Heart left ventricle (tissue), 16 donors: Measurements from ENCODE around the gene PHACTR1. TPM values are rescaled to one million over a fixed set of nuclear protein-coding genes. Genes with fewer than 3 reads are reported as not detected.
"Not testable (repeated sequence)": the region's sequence is repeated elsewhere in the genome, so short reads cannot be mapped to it uniquely, and the experiment has no call there.

Experiments
- ATAC-seq, 4 donors: fragments of 200-7000 bp; cut with Tn5 transposase; one replicate each; pipeline ENCODE4 v1.9.1; 2020 to 2022; ENCODE audit warnings: moderate library complexity in 4 of 4, mild to moderate bottlenecking in 3 of 4, moderate number of reproducible peaks in 1 of 4
- DNase-seq, 5 donors: peaks; one replicate each; pipeline ENCODE4 v3.0.0-alpha.2; 2020
- H3K27ac ChIP-seq, 12 donors: fragments of 200-600 bp; sonication (generic) in 4 of 12; one replicate each; pipeline versions ENCODE4 v1.5.0 to v1.8.0; 2016 to 2022; ENCODE audit warnings: mild to moderate bottlenecking in 2 of 12
- H3K27me3 ChIP-seq, 9 donors: fragments of 200-600 bp; sonication (generic) in 2 of 9; one replicate each; pipeline versions ENCODE4 v1.5.1 to v1.8.0; 2016 to 2022; ENCODE audit warnings: mild to moderate bottlenecking in 3 of 9
- H3K36me3 ChIP-seq, 9 donors: fragments of 200-600 bp; sonication (generic) in 2 of 9; one replicate each; pipeline versions ENCODE4 v1.5.0 to v1.8.0; 2018 to 2022; ENCODE audit warnings: mild to moderate bottlenecking in 2 of 9
- H3K4me1 ChIP-seq, 12 donors: fragments of 200-600 bp; sonication (generic) in 4 of 12; one replicate each; pipeline versions ENCODE4 v1.5.0 to v1.8.0; 2016 to 2022; ENCODE audit warnings: mild to moderate bottlenecking in 3 of 12
- H3K4me3 ChIP-seq, 12 donors: fragments of 200-600 bp; sonication (generic) in 4 of 12; one replicate each; pipeline versions ENCODE4 v1.5.0 to v1.8.0; 2017 to 2022; ENCODE audit warnings: mild to moderate bottlenecking in 9 of 12, moderate library complexity in 4 of 12
- H3K9me3 ChIP-seq, 12 donors: fragments of 200-600 bp; sonication (generic) in 4 of 12; one replicate each; pipeline versions ENCODE4 v1.5.0 to v1.8.0; 2016 to 2022; ENCODE audit warnings: mild to moderate bottlenecking in 1 of 12
- POLR2A ChIP-seq, 2 donors: fragments of 450-650 bp; IDR thresholded peaks; one replicate each; pipeline ENCODE4 v1.6.1; 2017; ENCODE audit warnings: antibody characterized with exemption in 2 of 2, mild to moderate bottlenecking in 2 of 2, moderate library complexity in 2 of 2
- WGBS, 4 donors: extraction: QIAGEN DNeasy Blood & Tissue Kit in 2 of 4; methylation state at CpG; one replicate each; pipeline versions ENCODE4 v1.1.5 to v1.1.7; 2013 to 2018; 5-methylcytosine and 5-hydroxymethylcytosine counted together
- intact Hi-C, 10 donors: fragments of 100-400 bp; cut with DNase I; formaldehyde crosslinking; loops; one replicate each; pipeline versions ENCODE4 v1.11.1 to v1.14.2; 2022
- polyA plus RNA-seq, 2 donors: library from polyadenylated mRNA; stranded (reverse); fragments of 200-250 nt; gene quantifications; one replicate each; pipeline ENCODE4 v1.2.3, GENCODE V29; 2013
- total RNA-seq, 9 donors: library from RNA; depleted of rRNA in 2 of 9; stranded (reverse); fragments of >200 nt in 2 of 9; fragmentation: NEBNext Ultra II Directional in 3 of 9; extraction: Animal tissue kit (Norgen Biotek cat#: 25700) in 3 of 9; gene quantifications; one replicate each; pipeline versions ENCODE4 v1.1.0 to v1.2.4, GENCODE V29; 2016 to 2023
- TF ChIP-seq, protein P1 (sequence below), 12 donors: fragments of 200-600 bp; sonication (generic) in 4 of 12; IDR thresholded peaks; one replicate each; pipeline versions ENCODE4 v1.5.0 to v1.8.0; 2018 to 2022; ENCODE audit warnings: antibody characterized with exemption in 12 of 12, mild to moderate bottlenecking in 5 of 12
- donor health status: ischemic (EF 13 %, LVEDD 7.1; RV severe dilation, severe dysfunction).
- donor health status: healthy with polysubstance abuse.
- donor health status: DM: no; HTN: yes; CAD: no.
- donor health status: DM: no; HTN: no; CAD: no.
- donor health status: ischemic (EF 25% LVEDD 6.9; RV normal size, moderate dysfunction).
- donor health status: ischemic (EF 25% LVEDD 5.7; RV mildly dilated, moderate dysfunction).
- donor health status: healthy.
- donor health status: DM: yes; HTN: yes; CAD: no.
- donor health status: ischemic (EF 35%, LVEDD 5.7; RV mildly dilated, moderate dysfunction).
- donor health status: nonischemic (EF 11% LVEDD 7.7; RV severe dilation, severe dysfunction).
- donor health status: DM: yes; HTN: yes; CAD: no.
- donor health status: PGD.
- donor health status: ischemic (EF 29% LVEDD 5.4; RV normal size, mild dysfunction).
- donor health status: nonischemic (EF 23%, LVEDD 6.1; RV moderate dilation, normal function).

Gene PHACTR1
- total and polyA plus RNA-seq, 11 donors = 21.2 to 238 (median 87.4) TPM

DNA sequence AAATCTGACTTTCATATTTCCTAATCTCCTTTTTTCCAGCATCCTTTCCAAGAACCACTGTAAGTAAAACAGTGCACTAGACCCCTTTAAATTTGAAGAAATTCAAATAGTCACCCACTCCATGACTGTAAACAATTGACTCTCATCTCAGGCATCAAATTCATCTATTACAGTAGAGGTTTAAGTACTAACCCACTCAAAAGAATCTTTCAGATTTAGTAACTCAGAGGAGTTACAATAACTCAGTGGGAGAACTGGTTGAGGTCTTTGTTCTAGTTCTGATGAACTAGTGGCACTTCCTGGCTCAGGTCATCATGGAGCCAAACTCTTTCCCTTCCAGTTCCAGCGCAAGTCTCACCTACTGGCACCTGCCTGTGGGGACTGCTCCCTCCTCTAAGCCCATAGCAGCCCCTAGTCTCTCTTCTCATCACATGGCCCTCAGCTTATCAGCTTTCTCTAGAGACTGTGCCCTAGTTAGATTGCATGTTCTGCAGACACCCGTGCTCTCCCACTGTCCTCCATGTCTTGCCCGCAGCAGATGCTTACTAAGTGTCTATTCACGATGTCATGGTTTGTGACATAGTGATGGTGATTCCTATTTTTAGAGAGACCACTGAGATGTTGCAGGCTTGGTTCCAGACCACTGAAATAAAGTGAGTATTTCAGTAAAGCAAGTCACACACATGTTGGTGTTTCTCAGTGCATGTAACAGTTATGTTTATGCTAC is 415.5 kb downstream of the PHACTR1 start:
- Histone ChIP-seq H3K9me3 (peaks cover 0 to 7% (median 0%) of the 10 kb centered on the region in 12 donors), H3K27me3 (no peaks in the 10 kb centered on the region), H3K27ac (peak overlapping the region in 2 of 12 donors; percentile 31 to 35), H3K36me3 (no peaks in the 10 kb centered on the region), H3K4me1 (peaks cover 0 to 10% (median 2%) of the 10 kb centered on the region in 12 donors), H3K4me3 (no peak overlapping the region)
- WGBS, 4 donors = 53 to 67% (median 64%) methylated on average over 4 of the region's 4 CpGs
- ATAC-seq = peak; percentile 68 to 90 (median 83)
- TF ChIP-seq, protein P1, sequence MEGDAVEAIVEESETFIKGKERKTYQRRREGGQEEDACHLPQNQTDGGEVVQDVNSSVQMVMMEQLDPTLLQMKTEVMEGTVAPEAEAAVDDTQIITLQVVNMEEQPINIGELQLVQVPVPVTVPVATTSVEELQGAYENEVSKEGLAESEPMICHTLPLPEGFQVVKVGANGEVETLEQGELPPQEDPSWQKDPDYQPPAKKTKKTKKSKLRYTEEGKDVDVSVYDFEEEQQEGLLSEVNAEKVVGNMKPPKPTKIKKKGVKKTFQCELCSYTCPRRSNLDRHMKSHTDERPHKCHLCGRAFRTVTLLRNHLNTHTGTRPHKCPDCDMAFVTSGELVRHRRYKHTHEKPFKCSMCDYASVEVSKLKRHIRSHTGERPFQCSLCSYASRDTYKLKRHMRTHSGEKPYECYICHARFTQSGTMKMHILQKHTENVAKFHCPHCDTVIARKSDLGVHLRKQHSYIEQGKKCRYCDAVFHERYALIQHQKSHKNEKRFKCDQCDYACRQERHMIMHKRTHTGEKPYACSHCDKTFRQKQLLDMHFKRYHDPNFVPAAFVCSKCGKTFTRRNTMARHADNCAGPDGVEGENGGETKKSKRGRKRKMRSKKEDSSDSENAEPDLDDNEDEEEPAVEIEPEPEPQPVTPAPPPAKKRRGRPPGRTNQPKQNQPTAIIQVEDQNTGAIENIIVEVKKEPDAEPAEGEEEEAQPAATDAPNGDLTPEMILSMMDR (IDR thresholded peaks at IDR 0.05) = no peak
- TF ChIP-seq POLR2A (IDR thresholded peaks at IDR 0.05) = no peak
- intact Hi-C loops = no loop called here
- DNase-seq = peak in 1 of 5 donors; percentile 29

DNA sequence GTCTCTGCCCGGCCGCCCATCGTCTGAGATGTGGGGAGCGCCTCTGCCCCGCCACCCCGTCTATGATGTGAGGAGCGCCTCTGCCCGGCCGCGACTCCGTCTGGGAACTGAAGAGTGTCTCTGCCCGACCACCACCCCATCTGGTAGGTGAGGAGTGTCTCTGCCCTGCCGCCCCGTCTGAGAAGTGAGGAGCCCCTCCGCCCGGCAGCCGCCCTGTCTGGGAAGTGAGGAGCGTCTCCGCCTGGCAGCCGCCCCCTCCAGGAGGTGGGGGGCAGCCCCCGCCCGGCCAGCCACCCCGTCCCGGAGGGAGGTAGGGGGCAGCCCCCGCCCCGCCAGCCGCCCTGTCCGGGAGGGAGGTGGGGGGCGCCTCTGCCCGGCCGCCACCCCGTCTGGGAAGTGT is 417.3 kb downstream of the PHACTR1 start:
- H3K27me3 ChIP-seq, intact Hi-C loops, H3K4me3 ChIP-seq, ATAC-seq, H3K27ac ChIP-seq, H3K9me3 ChIP-seq, H3K36me3 ChIP-seq, DNase-seq: not testable (repeated sequence)
- H3K4me1 ChIP-seq = peaks cover 0 to 18% (median 3%) of the 10 kb centered on the region in 12 donors
- 92 to 100% (median 96%) methylated on average over 4 to 32 of the region's 32 CpGs for WGBS, 4 donors

DNA sequence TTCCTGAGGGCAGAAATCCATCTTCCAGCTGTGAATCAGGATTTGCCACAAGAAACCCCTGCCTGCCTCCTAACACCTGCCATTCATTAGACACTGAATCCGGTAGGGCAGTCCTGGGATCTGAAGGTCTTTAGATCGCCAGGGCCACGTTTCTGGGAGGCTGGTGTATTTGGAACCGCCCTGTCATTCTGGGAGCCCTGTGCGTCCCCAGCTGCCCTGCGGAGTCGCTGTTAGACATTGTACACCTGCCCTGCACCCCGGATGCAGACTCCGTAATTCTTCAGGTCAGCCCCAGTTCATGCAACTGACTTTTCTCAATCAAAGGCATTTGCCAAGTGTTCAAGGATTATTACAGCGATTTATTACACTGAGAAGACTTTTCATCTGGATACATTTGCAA is 418.6 kb downstream of the PHACTR1 start:
- DNase-seq (no peak), ATAC-seq (peak in 1 of 4 donors; percentile 31)
- Histone ChIP-seq H3K36me3 (no peaks in the 10 kb centered on the region), H3K27ac (no peak overlapping the region), H3K27me3 (no peaks in the 10 kb centered on the region), H3K9me3 (no peaks in the 10 kb centered on the region), H3K4me3 (no peak overlapping the region), H3K4me1 (peaks cover 0 to 27% (median 3%) of the 10 kb centered on the region in 12 donors)
- TF ChIP-seq, protein P1 (IDR thresholded peaks at IDR 0.05) = no peak
- no peak for TF ChIP-seq POLR2A (IDR thresholded peaks at IDR 0.05)
- intact Hi-C loops = no loop called here
- 76 to 87% (median 81%) methylated on average over 9 to 10 of the region's 10 CpGs for WGBS, 4 donors

DNA sequence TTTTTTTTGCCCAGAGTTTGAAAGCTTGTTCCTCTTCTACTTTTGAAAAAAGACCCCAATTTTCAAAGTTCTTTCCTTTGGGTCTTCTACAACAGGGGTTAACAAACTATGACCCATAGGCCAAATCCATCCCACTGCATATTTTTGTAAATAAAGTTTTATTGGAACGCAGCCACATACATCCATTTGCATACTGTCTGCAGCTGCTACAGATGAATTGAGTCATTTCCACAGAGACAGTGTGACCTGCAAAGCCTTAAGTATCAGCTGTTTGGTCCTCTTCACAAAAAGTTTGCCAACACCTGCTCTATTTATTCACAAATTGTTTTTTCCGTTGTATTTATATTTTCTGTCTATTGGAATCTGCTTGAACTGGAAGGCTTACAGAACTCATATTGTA is 422.6 kb downstream of the PHACTR1 start:
- no peak overlapping the region for H3K4me3 ChIP-seq
- TF ChIP-seq, protein P1 (IDR thresholded peaks at IDR 0.05) = no peak
- no peak for TF ChIP-seq POLR2A (IDR thresholded peaks at IDR 0.05)
- H3K27ac ChIP-seq = no peak overlapping the region
- peaks cover 0 to 19% (median 0%) of the 10 kb centered on the region in 12 donors for H3K4me1 ChIP-seq
- DNase-seq (no peak), ATAC-seq (no peak)
- intact Hi-C loops = no loop called here
- H3K27me3 ChIP-seq = no peaks in the 10 kb centered on the region
- H3K9me3 ChIP-seq = no peaks in the 10 kb centered on the region
- H3K36me3 ChIP-seq = no peaks in the 10 kb centered on the region
- 85 to 91% (median 90%) methylated on average over 2 of the region's 2 CpGs for WGBS, 4 donors
